GM23338 (cell line): ENCODE measurements around the gene NRP1.

ENCODE experiments used
- EZH2 ChIP-seq: fragments of 200-600 bp; sonication (generic); IDR thresholded peaks from one replicate; pipeline ENCODE4 v1.8.0; 2017; ENCODE audit warnings: antibody characterized with exemption, mild to moderate bottlenecking, low read depth; ENCODE audit not compliant: unreplicated experiment
- ZNF331 ChIP-seq: fragments of 250-450 bp; sonication (Bioruptor Pico); IDR thresholded peaks from 2 replicates; pipeline ENCODE4 v1.5.0; 2020; ENCODE audit warnings: low read depth, mild to moderate bottlenecking, moderate library complexity
- TF ChIP-seq, protein P1 (sequence below), 2 experiments: fragments of 200-600 bp in 1 of 2; sonication (generic) in 1 of 2; conservative IDR thresholded peaks; 2 replicates each; pipeline versions ENCODE4 v1.5.1 to v1.6.1; 2016 to 2017; ENCODE audit warnings: antibody characterized with exemption in 2 of 2, low read depth in 2 of 2, mild to moderate bottlenecking in 2 of 2, moderate library complexity in 1 of 2

DNA sequence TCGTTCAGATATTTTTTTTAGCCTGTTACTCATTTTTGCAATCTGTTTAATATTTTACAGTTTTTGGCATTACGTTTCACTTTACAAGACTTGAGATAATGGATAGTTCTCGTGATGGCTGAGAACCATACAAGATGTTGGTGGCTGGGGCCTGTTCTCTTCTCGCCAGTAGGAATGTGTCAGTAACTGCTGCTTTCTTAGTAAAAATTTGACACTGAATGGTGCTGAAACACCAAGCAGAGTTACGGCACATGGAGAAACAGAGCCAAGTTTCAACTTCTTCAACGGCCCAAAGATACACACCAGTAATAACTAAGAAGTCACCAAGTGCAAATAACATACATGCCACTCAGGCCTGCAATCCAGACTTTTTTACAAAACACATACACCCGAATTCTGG is 130.4 kb downstream of the NRP1 start:
- TF ChIP-seq, protein P1, sequence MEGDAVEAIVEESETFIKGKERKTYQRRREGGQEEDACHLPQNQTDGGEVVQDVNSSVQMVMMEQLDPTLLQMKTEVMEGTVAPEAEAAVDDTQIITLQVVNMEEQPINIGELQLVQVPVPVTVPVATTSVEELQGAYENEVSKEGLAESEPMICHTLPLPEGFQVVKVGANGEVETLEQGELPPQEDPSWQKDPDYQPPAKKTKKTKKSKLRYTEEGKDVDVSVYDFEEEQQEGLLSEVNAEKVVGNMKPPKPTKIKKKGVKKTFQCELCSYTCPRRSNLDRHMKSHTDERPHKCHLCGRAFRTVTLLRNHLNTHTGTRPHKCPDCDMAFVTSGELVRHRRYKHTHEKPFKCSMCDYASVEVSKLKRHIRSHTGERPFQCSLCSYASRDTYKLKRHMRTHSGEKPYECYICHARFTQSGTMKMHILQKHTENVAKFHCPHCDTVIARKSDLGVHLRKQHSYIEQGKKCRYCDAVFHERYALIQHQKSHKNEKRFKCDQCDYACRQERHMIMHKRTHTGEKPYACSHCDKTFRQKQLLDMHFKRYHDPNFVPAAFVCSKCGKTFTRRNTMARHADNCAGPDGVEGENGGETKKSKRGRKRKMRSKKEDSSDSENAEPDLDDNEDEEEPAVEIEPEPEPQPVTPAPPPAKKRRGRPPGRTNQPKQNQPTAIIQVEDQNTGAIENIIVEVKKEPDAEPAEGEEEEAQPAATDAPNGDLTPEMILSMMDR (conservative IDR thresholded peaks at IDR 0.05; ENCODE audit: low read depth in 2 of 2): no peak
- TF ChIP-seq ZNF331 (CRISPR knock-in tag) (no peak), EZH2 (no peak)
